Measurements from ENCODE around the gene SEMA3G. TPM values are rescaled to one million over a fixed set of nuclear protein-coding genes. Genes with fewer than 3 reads are reported as not detected.

The SEMA3G gene
- total RNA-seq, 2 experiments from 2014 or later, result 0.34 to 0.69 TPM

DNA sequence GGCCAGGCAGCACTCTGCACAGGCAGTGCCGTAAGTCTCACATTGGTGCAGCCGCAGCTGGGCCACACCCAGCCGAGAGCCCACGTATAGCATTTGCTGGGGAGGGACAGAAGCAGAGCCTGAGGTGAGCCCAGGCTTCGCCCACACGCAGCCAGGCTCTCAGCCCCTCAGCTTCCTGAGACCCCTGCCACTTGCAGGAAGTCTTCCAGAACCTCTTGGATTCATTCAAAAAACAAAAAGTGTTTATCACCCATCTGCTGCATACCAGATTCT, 6.9 kb downstream of the SEMA3G start:
- no peak overlapping the region for H3K27ac Mint-ChIP-seq
- no peak overlapping the region for H3K4me3 Mint-ChIP-seq
- H3K36me3 Mint-ChIP-seq (ENCODE audit: low read depth), result no peaks in the 10 kb centered on the region
- TF ChIP-seq, protein P1, sequence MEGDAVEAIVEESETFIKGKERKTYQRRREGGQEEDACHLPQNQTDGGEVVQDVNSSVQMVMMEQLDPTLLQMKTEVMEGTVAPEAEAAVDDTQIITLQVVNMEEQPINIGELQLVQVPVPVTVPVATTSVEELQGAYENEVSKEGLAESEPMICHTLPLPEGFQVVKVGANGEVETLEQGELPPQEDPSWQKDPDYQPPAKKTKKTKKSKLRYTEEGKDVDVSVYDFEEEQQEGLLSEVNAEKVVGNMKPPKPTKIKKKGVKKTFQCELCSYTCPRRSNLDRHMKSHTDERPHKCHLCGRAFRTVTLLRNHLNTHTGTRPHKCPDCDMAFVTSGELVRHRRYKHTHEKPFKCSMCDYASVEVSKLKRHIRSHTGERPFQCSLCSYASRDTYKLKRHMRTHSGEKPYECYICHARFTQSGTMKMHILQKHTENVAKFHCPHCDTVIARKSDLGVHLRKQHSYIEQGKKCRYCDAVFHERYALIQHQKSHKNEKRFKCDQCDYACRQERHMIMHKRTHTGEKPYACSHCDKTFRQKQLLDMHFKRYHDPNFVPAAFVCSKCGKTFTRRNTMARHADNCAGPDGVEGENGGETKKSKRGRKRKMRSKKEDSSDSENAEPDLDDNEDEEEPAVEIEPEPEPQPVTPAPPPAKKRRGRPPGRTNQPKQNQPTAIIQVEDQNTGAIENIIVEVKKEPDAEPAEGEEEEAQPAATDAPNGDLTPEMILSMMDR (IDR thresholded peaks at IDR 0.05), result no peak
- ATAC-seq (ENCODE audit: poor library complexity) (no peak), DNase-seq (no peak)
- Histone ChIP-seq H3K4me3 (ENCODE audit: low read length) (no peak overlapping the region), H3K27ac (ENCODE audit: low read depth in 1 of 2, low read length in 2 of 2) (no peak overlapping the region), H3K9me3 (ENCODE audit: control insufficient read depth in 1 of 2, insufficient read depth in 1 of 2, low read length in 2 of 2) (no peaks in the 10 kb centered on the region), H3K4me1 (ENCODE audit: insufficient read depth, low read length) (peaks cover 9% of the 10 kb centered on the region), H3K36me3 (ENCODE audit: insufficient read depth, low read length) (no peaks in the 10 kb centered on the region), H3K27me3 (ENCODE audit: control insufficient read depth in 1 of 2, insufficient read depth in 2 of 2, low read length in 2 of 2) (no peaks in the 10 kb centered on the region)
- no peaks in the 10 kb centered on the region for H3K9me3 Mint-ChIP-seq
- POLR2A ChIA-PET, result no interaction called here
- intact Hi-C loops (cut with DNase I, micrococcal nuclease), result no loop called here
- no peaks in the 10 kb centered on the region for H3K4me1 Mint-ChIP-seq (ENCODE audit: low read depth)
- no peaks in the 10 kb centered on the region for H3K27me3 Mint-ChIP-seq
- CTCF ChIA-PET, result no interaction called here

DNA sequence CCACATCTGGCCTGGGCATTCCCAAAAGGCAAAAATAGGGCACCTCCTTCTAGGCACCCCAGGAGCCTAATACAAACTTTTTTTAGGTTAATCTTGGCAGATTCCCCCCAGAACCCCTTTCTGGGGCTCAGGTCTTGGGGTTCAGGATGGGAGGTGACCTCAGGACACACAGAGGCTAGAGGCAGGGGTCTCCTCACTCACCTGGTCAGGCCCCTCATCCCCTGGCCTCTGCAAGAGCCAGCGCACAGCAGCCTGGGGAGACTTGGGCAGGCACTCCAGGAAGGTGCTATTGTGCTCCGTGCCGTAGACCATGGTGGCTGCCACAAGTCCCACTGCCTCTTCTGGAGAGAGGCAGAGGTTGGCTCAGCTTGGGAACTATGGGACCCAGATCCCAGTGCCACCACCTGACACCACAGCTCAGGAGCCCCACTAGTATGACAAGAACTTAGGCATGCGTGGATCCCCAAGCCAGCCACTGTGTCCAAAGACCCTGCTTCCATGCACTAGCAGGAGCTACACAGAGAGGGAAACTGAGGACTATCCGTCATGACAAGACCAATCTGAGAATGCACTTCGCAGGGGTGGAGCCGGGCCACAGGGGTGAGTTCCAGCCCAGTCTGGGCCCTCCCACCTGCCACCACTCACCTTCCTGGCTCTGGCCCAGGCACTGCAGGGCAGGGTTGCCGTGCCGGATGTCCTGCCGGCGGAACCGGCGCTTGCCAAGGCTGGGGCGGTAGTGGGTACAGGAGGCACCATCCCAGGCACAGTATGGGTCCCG, 7.4 kb downstream of the SEMA3G start:
- Mint-ChIP-seq H3K27ac (no peak overlapping the region), H3K9me3 (no peaks in the 10 kb centered on the region), H3K4me3 (no peak overlapping the region), H3K36me3 (ENCODE audit: low read depth) (no peaks in the 10 kb centered on the region), H3K27me3 (no peaks in the 10 kb centered on the region), H3K4me1 (ENCODE audit: low read depth) (no peaks in the 10 kb centered on the region)
- H3K9me3 ChIP-seq (ENCODE audit: control insufficient read depth in 1 of 2, insufficient read depth in 1 of 2, low read length in 2 of 2), result no peaks in the 10 kb centered on the region
- H3K27me3 ChIP-seq (ENCODE audit: control insufficient read depth in 1 of 2, insufficient read depth in 2 of 2, low read length in 2 of 2), result no peaks in the 10 kb centered on the region
- ATAC-seq (ENCODE audit: poor library complexity) (no peak), DNase-seq (no peak)
- ChIA-PET CTCF (interaction anchor here (0.6 kb wide), 1 partner anchor 25 kb away, joined by 3 read pairs; no protein-coding TSS in a partner anchor), POLR2A (no interaction called here)
- TF ChIP-seq, protein P1 (IDR thresholded peaks at IDR 0.05), result no peak
- intact Hi-C loops (cut with DNase I, micrococcal nuclease), result no loop called here
- no peak overlapping the region for H3K4me3 ChIP-seq (ENCODE audit: low read length)
- no peaks in the 10 kb centered on the region for H3K36me3 ChIP-seq (ENCODE audit: insufficient read depth, low read length)
- peaks cover 8% of the 10 kb centered on the region for H3K4me1 ChIP-seq (ENCODE audit: insufficient read depth, low read length)
- no peak overlapping the region for H3K27ac ChIP-seq (ENCODE audit: low read depth in 1 of 2, low read length in 2 of 2)

DNA sequence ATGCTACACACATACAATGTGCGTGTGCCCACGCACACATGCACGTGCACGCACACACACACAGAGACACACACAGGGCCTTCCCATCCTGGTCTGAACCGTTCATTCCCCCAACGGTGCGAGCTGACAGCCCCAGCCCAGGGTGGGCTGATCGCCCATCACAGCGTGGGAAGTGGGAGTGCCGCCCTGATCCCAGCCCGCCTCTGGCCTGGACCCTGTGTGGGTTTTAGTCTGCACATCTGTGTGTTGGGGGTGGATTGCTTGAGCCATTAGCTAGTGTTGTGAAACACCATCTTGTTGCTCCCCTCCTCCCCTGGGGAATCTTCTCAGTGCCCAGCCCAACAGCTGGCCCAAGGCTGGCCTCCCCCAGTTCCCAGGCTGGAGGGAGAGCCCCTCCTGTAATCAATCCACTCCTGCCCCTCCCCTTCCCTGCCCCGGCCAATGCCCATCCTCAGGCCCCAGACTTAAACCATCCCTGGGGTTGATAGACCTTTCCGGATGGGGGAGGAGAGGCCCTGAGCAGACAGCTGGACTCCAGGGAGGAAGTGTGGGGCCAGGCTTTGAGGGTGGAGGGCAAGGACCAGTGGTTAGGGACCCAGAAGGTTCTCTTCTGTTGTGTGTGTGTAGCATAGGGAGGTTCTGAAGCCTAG, 8.3 kb downstream of the SEMA3G start:
- ChIA-PET CTCF (interaction anchor here (0.6 kb wide), 1 partner anchor 24 kb away, joined by 3 read pairs; no protein-coding TSS in a partner anchor), POLR2A (no interaction called here)
- Histone ChIP-seq H3K27ac (ENCODE audit: low read depth in 1 of 2, low read length in 2 of 2) (no peak overlapping the region), H3K9me3 (ENCODE audit: control insufficient read depth in 1 of 2, insufficient read depth in 1 of 2, low read length in 2 of 2) (no peaks in the 10 kb centered on the region), H3K4me3 (ENCODE audit: low read length) (no peak overlapping the region), H3K27me3 (ENCODE audit: control insufficient read depth in 1 of 2, insufficient read depth in 2 of 2, low read length in 2 of 2) (no peaks in the 10 kb centered on the region), H3K36me3 (ENCODE audit: insufficient read depth, low read length) (no peaks in the 10 kb centered on the region), H3K4me1 (ENCODE audit: insufficient read depth, low read length) (peaks cover 8% of the 10 kb centered on the region)
- no peaks in the 10 kb centered on the region for H3K36me3 Mint-ChIP-seq (ENCODE audit: low read depth)
- H3K9me3 Mint-ChIP-seq, result no peaks in the 10 kb centered on the region
- no peak overlapping the region for H3K27ac Mint-ChIP-seq
- H3K4me1 Mint-ChIP-seq (ENCODE audit: low read depth), result no peaks in the 10 kb centered on the region
- intact Hi-C loops (cut with DNase I, micrococcal nuclease), result no loop called here
- DNase-seq, result no peak
- H3K4me3 Mint-ChIP-seq, result no peak overlapping the region
- no peak for ATAC-seq (ENCODE audit: poor library complexity)
- H3K27me3 Mint-ChIP-seq, result no peaks in the 10 kb centered on the region
- TF ChIP-seq, protein P1 (IDR thresholded peaks at IDR 0.05), result no peak

Data from CD4-positive, alpha-beta T cell (primary cell).